Prostate gland (tissue), 2 donors: ENCODE measurements around the gene FBXW7.

ENCODE experiments used
- POLR2A ChIP-seq: fragments of 450-650 bp; IDR thresholded peaks from one replicate; pipeline ENCODE4 v1.6.1; 2016; ENCODE audit warnings: antibody characterized with exemption, mild to moderate bottlenecking
- TF ChIP-seq, protein P1 (sequence below), 4 experiments: fragments of 200-600 bp in 2 of 4; fragments of 450-650 bp in 2 of 4; sonication (generic) in 2 of 4; IDR thresholded peaks; 1 replicate in 3 of 4; 2 replicates in 1 of 4; pipeline ENCODE4 v1.5.1; 2016 to 2019; ENCODE audit warnings: antibody characterized with exemption in 4 of 4, mild to moderate bottlenecking in 2 of 4, moderate library complexity in 2 of 4

GRCh38 chr4:152486429-152487389 lies 49.2 kb downstream of the FBXW7 start:
- TF ChIP-seq, protein P1, sequence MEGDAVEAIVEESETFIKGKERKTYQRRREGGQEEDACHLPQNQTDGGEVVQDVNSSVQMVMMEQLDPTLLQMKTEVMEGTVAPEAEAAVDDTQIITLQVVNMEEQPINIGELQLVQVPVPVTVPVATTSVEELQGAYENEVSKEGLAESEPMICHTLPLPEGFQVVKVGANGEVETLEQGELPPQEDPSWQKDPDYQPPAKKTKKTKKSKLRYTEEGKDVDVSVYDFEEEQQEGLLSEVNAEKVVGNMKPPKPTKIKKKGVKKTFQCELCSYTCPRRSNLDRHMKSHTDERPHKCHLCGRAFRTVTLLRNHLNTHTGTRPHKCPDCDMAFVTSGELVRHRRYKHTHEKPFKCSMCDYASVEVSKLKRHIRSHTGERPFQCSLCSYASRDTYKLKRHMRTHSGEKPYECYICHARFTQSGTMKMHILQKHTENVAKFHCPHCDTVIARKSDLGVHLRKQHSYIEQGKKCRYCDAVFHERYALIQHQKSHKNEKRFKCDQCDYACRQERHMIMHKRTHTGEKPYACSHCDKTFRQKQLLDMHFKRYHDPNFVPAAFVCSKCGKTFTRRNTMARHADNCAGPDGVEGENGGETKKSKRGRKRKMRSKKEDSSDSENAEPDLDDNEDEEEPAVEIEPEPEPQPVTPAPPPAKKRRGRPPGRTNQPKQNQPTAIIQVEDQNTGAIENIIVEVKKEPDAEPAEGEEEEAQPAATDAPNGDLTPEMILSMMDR (IDR thresholded peaks at IDR 0.05), result no peak
- TF ChIP-seq POLR2A, result no peak
